ENCODE results near the gene PCDHB5.
"Not testable (repeated sequence)": the region's sequence is repeated elsewhere in the genome, so short reads cannot be mapped to it uniquely, and the experiment has no call there.

The PCDHB5 gene

GRCh38 chr5:141151632-141152031, 16.6 kb downstream of the PCDHB5 start:
- not testable (repeated sequence) for DNase-seq (ENCODE audit: low read depth in 2 of 3, low spot score in 2 of 3)

GRCh38 chr5:141152096-141152495, 17.1 kb downstream of the PCDHB5 start:
- DNase-seq (ENCODE audit: low read depth in 2 of 3, low spot score in 2 of 3): not testable (repeated sequence)

GRCh38 chr5:141155540-141156374, 20.8 kb downstream of the PCDHB5 start:
- DNase-seq (ENCODE audit: low read depth in 2 of 3, low spot score in 2 of 3): no peak

GRCh38 chr5:141157356-141157755, 22.4 kb downstream of the PCDHB5 start:
- DNase-seq (ENCODE audit: low read depth in 2 of 3, low spot score in 2 of 3): not testable (repeated sequence)

- DNase-seq (ENCODE audit: low read depth in 2 of 3, low spot score in 2 of 3): not testable (repeated sequence)
Measured at GRCh38 chr5:141157901-141158300, 22.9 kb downstream of the PCDHB5 start.

- no peak for DNase-seq (ENCODE audit: low read depth in 2 of 3, low spot score in 2 of 3)
Measured at GRCh38 chr5:141172381-141173204, 37.6 kb downstream of the PCDHB5 start, which contains the start of gene PCDHB7. Gene PCDHB7, plus strand, starts transcription at chr5:141172644. Its CDS starts 192 bp downstream, at chr5:141172836.

- not testable (repeated sequence) for DNase-seq (ENCODE audit: low read depth in 2 of 3, low spot score in 2 of 3)
Measured at GRCh38 chr5:141174291-141175104, 39.5 kb downstream of the PCDHB5 start.

- DNase-seq (ENCODE audit: low read depth in 2 of 3, low spot score in 2 of 3): no peak
Measured at GRCh38 chr5:141175933-141176332, 40.9 kb downstream of the PCDHB5 start.

- DNase-seq (ENCODE audit: low read depth in 2 of 3, low spot score in 2 of 3): not testable (repeated sequence)
Measured at GRCh38 chr5:141177577-141178191, 42.7 kb downstream of the PCDHB5 start, which contains the start of gene PCDHB8. Gene PCDHB8, plus strand, starts transcription at chr5:141177790. Its CDS starts 245 bp downstream, at chr5:141178035.

- not testable (repeated sequence) for DNase-seq (ENCODE audit: low read depth in 2 of 3, low spot score in 2 of 3)
Measured at GRCh38 chr5:141179371-141179770, 44.4 kb downstream of the PCDHB5 start.

GRCh38 chr5:141179876-141180275, 44.9 kb downstream of the PCDHB5 start:
- not testable (repeated sequence) for DNase-seq (ENCODE audit: low read depth in 2 of 3, low spot score in 2 of 3)

GRCh38 chr5:141180313-141180712, 45.3 kb downstream of the PCDHB5 start:
- no peak for DNase-seq (ENCODE audit: low read depth in 2 of 3, low spot score in 2 of 3)

- DNase-seq (ENCODE audit: low read depth in 2 of 3, low spot score in 2 of 3): no peak
Measured at GRCh38 chr5:141182248-141182647, 47.2 kb downstream of the PCDHB5 start, which contains the start of gene PCDHB16. Gene PCDHB16, plus strand, starts transcription at chr5:141182387. Its CDS starts 173 bp downstream, at chr5:141182560.

GRCh38 chr5:141184117-141184855, 49.3 kb downstream of the PCDHB5 start:
- DNase-seq (ENCODE audit: low read depth in 2 of 3, low spot score in 2 of 3): not testable (repeated sequence)

- DNase-seq (ENCODE audit: low read depth in 2 of 3, low spot score in 2 of 3): no peak
Measured at GRCh38 chr5:141186897-141187512, 52.0 kb downstream of the PCDHB5 start, which contains the start of gene PCDHB9. Gene PCDHB9, plus strand, starts transcription at chr5:141187161. Its CDS starts 158 bp downstream, at chr5:141187319.
